ENCODE measurements around the gene SSU72.

The SSU72 gene

DNA sequence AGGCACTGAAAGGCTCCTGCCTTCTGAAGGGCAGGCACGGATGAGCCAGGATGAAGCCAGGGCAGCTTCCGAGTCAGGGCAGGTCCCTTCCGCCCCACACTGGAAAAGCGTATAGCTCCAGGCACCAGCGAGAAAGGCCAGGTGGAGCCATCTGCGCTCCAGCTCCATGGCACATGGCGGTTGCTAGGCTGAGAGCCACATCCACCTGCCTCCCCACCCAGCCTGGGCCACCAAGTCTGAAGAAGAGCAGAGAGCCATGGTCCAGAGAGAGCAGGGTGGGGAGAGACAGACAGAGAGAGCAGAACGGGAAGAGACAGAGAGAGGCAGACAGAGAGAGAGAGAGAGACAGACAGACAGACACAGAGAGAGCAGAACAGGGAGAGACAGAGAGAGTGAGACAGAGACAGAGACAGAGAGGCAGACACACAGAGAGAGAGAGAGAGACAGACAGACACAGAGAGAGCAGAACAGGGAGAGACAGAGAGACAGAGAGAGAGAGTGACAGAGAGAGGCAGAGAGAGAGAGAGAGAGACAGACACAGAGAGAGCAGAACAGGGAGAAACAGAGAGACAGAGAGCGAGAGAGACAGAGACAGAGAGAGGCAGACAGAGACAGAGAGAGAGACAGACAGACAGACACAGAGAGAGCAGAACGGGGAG is 20.1 kb upstream of the SSU72 start:
- Mint-ChIP-seq H3K36me3 (ENCODE audit: low read depth) (no peaks in the 10 kb centered on the region), H3K4me1 (ENCODE audit: low read depth) (peaks cover 5% of the 10 kb centered on the region), H3K9me3 (no peaks in the 10 kb centered on the region), H3K27ac (no peak overlapping the region), H3K4me3 (no peak overlapping the region), H3K27me3 (ENCODE audit: low read depth) (peaks cover 6% of the 10 kb centered on the region)

DNA sequence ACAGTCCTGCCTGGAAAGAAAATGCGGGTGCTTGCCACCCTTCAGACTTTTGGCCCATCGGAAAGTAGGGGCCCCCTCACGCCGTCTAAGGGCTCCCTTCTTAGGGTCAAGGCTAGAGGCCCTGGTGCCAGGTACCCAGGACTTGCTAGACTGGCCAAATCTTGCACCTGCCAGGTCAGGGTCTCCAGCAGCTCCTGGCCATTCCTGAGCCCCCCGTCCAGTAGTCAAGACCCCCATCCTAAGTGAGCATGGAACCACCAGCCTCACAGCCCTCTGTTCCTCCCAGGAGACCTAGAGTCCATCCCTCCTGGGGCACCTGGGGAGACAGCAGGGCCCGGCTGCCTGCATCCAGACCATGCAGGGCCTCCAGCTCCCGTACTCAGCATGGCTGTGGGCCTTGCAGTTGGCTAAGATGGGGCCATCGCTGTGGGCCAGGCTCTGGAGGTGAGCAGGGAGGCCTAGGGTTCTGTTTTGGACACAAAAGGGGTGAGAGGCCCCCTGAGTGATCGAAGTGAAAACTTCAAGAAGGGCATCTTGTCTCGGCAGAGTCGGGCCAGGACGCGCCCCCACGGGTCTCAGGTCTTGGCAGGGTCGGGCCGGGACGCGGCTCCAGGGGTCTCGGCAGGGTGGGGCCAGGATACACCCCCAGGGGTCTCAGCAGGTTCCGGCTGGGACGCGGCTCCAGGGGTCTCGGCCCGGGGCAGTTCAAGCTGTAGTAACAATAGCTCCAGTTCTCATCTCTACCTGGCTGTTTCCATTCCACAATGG is 19.4 kb upstream of the SSU72 start:
- Mint-ChIP-seq H3K27me3 (ENCODE audit: low read depth) (peaks cover 5% of the 10 kb centered on the region), H3K4me3 (no peak overlapping the region), H3K27ac (no peak overlapping the region), H3K9me3 (no peaks in the 10 kb centered on the region), H3K36me3 (ENCODE audit: low read depth) (no peaks in the 10 kb centered on the region), H3K4me1 (ENCODE audit: low read depth) (peaks cover 4% of the 10 kb centered on the region)

DNA sequence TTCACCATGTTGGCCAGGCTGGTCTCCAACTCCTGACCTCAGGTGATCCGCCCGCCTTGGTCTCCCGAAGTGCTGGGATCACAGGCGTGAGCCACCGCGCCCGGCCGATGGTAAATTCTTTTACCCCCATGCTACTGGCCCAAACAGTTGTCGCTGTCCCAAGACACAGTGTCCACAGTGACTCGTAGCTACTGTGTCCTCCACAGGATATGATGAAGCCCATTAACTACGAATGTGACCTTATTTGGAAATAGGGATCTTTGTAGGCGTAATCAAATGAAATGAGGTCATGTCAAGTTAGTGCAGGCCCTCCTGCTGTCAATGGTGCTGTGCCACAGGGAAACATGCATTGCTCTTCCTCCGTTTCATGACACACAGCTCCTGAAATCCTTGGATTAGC is 16.8 kb upstream of the SSU72 start:
- H3K36me3 Mint-ChIP-seq (ENCODE audit: low read depth), result no peaks in the 10 kb centered on the region
- no peak overlapping the region for H3K4me3 Mint-ChIP-seq
- H3K4me1 Mint-ChIP-seq (ENCODE audit: low read depth), result no peaks in the 10 kb centered on the region
- H3K27ac Mint-ChIP-seq, result no peak overlapping the region
- H3K9me3 Mint-ChIP-seq, result no peaks in the 10 kb centered on the region
- H3K27me3 Mint-ChIP-seq (ENCODE audit: low read depth), result no peaks in the 10 kb centered on the region

DNA sequence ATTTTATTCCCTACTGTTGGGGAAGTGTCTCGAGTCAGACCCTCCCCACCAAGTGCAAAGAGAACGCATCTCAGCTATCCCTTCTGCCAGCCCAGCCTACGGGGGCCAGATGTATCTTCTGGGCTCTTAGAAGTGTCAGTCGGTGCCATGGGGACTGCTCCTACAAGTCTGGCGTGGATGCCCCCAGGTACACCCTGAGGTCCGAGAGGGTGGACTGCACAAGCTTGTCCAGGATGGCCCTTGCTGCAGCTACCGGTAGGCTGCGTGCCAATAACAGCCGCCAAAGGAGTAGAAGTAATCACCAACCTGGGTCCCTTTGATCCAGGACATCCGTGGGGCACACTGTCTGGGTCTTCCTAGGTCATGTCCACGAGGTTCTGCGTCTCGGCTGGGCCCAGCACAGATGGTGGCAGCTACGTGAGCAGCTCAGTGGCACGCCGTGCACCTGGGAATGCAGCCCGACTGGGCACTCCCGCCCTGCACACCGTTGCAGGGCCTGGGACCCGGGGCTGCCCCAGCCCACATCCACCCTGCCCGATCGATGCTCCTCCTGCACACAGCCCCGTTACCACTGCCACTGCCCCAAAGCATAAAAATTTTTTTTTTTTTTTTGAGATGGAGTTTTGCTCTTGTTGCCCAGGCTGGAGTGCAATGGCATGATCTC is 8.8 kb upstream of the SSU72 start:
- Mint-ChIP-seq H3K27ac (no peak overlapping the region), H3K27me3 (ENCODE audit: low read depth) (peaks cover 21% of the 10 kb centered on the region), H3K4me3 (no peak overlapping the region), H3K4me1 (ENCODE audit: low read depth) (peaks cover 4% of the 10 kb centered on the region), H3K9me3 (no peaks in the 10 kb centered on the region), H3K36me3 (ENCODE audit: low read depth) (no peaks in the 10 kb centered on the region)

DNA sequence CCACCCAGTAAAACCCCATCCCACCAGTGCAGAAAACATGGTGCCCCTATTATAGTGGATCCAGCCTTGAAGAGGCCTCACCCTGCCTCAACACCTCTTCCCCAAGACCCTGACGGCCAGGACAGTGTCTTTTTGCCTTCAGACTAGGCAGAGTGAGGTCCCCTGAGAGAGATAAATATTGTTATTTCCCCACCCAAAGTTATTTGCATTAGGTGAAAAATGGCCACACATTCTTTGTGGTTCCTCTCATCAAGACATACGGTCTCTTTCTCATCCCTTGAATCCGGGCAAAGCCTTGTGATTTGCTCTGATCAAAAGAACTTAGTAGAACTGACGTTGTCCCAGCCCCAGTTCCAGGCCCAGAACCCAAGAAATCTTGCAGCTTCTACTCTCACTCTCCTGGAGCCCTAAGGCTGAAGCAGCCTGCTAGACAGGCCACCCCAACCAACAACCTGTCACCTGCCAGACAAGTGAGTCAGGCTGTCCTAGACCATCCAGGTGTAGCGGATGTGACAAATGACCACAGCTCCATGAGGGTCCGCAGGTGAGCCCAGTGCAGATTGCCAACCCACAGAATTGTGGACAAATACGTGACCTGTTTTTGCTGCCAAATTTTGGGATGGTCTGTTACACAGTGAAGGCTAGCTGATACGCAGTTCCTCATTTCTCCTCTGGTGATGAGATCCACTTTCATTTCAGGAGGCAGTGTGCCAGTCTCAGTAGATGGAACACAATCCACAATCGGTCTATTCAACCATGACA is 8.1 kb upstream of the SSU72 start:
- H3K4me1 Mint-ChIP-seq (ENCODE audit: low read depth), result peaks cover 4% of the 10 kb centered on the region
- peaks cover 21% of the 10 kb centered on the region for H3K27me3 Mint-ChIP-seq (ENCODE audit: low read depth)
- H3K27ac Mint-ChIP-seq, result no peak overlapping the region
- H3K36me3 Mint-ChIP-seq (ENCODE audit: low read depth), result no peaks in the 10 kb centered on the region
- H3K9me3 Mint-ChIP-seq, result no peaks in the 10 kb centered on the region
- no peak overlapping the region for H3K4me3 Mint-ChIP-seq

DNA sequence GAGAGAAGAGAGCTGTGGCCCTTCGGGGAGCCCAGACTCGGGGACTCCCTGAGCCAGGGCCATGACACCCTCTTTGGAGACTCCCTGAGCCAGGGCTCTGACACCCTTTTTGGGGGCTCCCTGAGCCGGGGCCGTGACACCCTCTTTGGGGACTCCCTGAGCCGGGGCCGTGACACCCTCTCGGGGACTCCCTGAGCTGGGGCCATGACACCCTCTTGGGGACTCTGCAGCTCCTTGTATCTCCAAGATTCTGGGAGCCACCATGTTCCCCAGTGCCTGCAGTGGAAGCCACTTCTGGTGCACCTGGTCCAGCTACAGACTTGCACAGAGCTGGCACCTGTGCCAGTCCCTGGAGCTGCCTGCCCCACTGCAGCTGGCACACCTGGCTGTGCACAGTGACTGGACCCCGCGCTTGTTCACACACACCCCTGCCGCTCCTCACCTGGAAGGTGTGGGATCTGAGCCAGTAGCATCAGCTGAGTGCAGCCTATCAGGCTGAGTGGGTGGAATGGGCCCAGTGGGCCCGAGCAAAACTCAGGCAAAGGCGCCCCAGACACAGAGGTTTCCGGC is 3.8 kb upstream of the SSU72 start:
- Mint-ChIP-seq H3K4me1 (ENCODE audit: low read depth) (peaks cover 11% of the 10 kb centered on the region), H3K27me3 (ENCODE audit: low read depth) (peaks cover 21% of the 10 kb centered on the region), H3K36me3 (ENCODE audit: low read depth) (peaks cover 4% of the 10 kb centered on the region), H3K9me3 (no peaks in the 10 kb centered on the region), H3K4me3 (no peak overlapping the region), H3K27ac (no peak overlapping the region)

DNA sequence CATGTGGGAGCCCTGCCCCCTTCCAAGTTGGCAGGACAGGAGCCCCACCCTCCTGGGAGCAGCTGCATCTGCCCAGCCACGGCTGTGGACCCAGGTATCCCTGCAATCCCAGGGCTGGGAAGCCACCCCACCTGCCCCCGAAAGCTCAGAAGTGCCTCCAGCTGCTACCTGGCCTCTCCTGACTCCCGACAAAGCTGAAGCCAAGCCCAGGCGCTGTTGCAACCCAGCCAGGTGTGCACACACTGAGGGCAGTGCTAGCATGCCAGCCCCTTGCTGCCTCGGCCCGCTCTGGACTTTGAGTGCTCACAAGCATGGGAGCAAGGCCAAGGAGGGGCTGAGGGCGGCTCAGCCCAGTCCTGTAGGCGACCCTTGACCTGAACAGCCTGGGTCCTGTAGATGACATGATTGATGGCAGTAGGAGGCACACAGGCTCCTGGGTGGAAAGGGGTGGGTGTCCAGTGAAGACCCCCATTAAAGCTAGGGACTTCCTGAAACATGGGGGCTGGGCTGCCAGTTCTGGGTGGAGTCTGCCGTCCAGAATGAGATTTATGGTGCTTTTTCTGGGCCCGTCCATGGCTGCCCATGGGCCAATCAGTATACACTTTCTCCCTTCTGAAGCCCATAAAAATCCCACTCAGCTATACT is 2.8 kb upstream of the SSU72 start:
- Mint-ChIP-seq H3K27ac (no peak overlapping the region), H3K9me3 (no peaks in the 10 kb centered on the region), H3K4me3 (no peak overlapping the region), H3K4me1 (ENCODE audit: low read depth) (peaks cover 15% of the 10 kb centered on the region), H3K27me3 (ENCODE audit: low read depth) (peaks cover 12% of the 10 kb centered on the region), H3K36me3 (ENCODE audit: low read depth) (peaks cover 8% of the 10 kb centered on the region)

DNA sequence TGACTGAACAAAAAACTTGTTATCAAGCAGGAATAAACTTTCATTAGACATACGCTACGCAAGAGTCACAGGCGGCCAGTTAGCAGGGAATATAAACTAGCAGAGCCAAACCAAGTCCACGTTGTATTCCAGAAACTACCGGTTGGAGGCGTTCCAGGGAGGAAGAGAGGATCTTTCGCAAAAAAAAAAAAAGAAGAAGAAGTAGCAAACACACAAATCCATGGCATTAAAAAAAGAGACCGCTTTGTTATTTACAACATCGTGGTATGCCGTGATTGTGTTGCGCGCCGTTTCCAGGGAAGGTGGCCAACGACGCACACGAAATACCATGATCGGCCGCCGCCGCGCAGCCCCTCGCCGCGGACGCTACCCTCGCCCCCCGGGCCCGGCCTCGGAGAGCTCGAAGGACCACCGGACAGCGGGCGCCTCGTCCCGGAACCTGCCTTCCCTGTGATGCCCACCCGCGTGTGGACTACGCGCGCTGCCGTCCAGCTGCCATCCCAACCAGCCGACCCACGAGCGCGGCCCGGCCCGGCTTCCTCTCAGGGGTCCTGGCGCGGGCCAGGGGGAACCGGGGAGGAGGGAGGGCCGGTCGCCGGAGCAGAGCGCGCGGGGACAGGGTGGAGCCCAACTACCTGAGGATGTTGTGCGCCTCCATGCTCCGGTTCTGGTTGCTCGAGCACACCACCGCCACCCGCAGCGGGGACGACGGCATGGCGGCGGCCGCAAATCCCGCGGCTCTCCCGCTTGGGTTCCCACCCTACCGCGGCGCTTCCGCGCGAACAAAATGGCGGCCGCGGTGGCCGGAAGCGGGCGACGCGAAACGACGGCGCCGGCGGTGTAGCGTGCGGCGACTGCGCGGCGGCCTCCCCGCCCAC is 581 bp downstream of the SSU72 start:
- no peaks in the 10 kb centered on the region for H3K27me3 Mint-ChIP-seq (ENCODE audit: low read depth)
- peaks cover 20% of the 10 kb centered on the region for H3K4me1 Mint-ChIP-seq (ENCODE audit: low read depth)
- no peaks in the 10 kb centered on the region for H3K9me3 Mint-ChIP-seq
- peaks cover 16% of the 10 kb centered on the region for H3K36me3 Mint-ChIP-seq (ENCODE audit: low read depth)
- peak overlapping the region; percentile 99 for H3K27ac Mint-ChIP-seq
- peak overlapping the region; percentile 100 for H3K4me3 Mint-ChIP-seq

DNA sequence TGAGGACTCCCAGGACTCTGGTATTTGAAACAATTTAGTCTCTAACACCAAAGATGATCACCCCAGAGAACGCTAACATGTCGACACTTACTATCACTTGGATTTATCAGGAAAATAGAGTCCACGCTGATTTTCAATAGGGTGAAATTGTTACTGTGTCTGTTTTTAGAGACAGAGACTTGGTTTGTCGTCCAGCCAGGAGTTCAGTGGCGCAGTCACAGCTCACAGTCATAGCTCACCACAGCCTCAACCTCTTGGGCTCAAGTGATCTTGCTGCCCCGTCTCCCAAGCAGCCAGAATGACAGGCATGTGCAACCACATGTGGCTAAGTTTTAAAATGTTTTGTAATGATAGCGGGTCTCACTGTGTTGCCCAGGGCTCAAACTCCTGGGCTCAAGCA is 5.3 kb downstream of the SSU72 start:
- H3K9me3 Mint-ChIP-seq, result no peaks in the 10 kb centered on the region
- H3K36me3 Mint-ChIP-seq (ENCODE audit: low read depth), result peaks cover 22% of the 10 kb centered on the region
- H3K27ac Mint-ChIP-seq, result no peak overlapping the region
- H3K27me3 Mint-ChIP-seq (ENCODE audit: low read depth), result no peaks in the 10 kb centered on the region
- no peak overlapping the region for H3K4me3 Mint-ChIP-seq
- peaks cover 13% of the 10 kb centered on the region for H3K4me1 Mint-ChIP-seq (ENCODE audit: low read depth)

DNA sequence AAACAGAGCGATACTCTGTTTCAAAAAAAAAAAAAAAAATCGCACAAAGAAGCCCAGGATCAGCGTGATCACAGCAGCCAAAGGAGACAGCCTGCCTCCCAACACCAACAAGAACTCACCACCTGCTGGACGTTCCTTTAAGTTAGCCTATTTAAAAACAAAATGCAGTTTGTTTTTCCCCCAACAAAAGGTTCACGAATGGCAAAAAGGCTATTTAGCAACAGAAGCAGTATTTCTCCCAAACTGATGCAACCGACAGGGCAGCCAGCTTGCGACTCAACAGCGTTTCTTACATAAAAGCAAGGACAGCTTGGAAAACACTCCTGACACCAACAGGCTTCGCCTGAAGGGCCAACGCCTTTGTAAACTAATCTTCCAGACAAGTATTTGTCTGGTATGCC is 6.8 kb downstream of the SSU72 start:
- H3K27me3 Mint-ChIP-seq (ENCODE audit: low read depth), result no peaks in the 10 kb centered on the region
- no peak overlapping the region for H3K4me3 Mint-ChIP-seq
- peaks cover 22% of the 10 kb centered on the region for H3K36me3 Mint-ChIP-seq (ENCODE audit: low read depth)
- H3K9me3 Mint-ChIP-seq, result no peaks in the 10 kb centered on the region
- peaks cover 6% of the 10 kb centered on the region for H3K4me1 Mint-ChIP-seq (ENCODE audit: low read depth)
- no peak overlapping the region for H3K27ac Mint-ChIP-seq

DNA sequence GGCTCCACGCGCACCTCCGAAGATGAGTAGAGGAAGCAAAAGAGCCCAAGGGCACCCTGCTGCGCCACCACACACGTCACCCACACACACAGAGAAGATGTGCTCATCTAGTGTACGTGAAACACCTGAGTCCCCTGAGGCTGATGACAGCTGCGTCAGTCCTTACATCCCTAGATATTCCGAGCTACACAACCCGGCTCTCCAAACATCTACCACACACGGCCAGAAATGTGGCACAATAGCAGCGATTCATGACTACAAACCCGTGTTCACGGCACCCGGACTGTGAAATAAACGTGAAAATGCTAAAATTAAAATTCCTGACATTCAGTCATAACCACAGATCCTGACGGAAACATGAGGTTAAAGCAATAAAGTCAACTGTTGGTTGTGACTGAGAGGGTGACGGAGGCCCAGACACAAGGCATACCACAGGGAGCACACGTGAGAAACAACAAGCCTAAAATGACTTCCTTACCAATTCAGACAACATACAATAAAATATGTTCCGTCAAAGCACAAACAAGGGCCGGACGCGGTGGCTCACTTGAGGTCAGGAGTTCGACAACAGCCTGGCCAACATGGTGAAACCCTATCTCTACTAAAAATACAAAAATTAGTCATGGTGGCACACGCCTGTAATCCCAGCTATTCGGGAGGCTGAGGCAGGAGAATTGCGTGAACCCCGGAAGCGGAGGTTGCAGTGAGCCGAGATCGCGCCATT is 7.3 kb downstream of the SSU72 start:
- peaks cover 6% of the 10 kb centered on the region for H3K4me1 Mint-ChIP-seq (ENCODE audit: low read depth)
- peaks cover 22% of the 10 kb centered on the region for H3K36me3 Mint-ChIP-seq (ENCODE audit: low read depth)
- H3K27ac Mint-ChIP-seq, result no peak overlapping the region
- H3K4me3 Mint-ChIP-seq, result no peak overlapping the region
- no peaks in the 10 kb centered on the region for H3K9me3 Mint-ChIP-seq
- H3K27me3 Mint-ChIP-seq (ENCODE audit: low read depth), result no peaks in the 10 kb centered on the region

DNA sequence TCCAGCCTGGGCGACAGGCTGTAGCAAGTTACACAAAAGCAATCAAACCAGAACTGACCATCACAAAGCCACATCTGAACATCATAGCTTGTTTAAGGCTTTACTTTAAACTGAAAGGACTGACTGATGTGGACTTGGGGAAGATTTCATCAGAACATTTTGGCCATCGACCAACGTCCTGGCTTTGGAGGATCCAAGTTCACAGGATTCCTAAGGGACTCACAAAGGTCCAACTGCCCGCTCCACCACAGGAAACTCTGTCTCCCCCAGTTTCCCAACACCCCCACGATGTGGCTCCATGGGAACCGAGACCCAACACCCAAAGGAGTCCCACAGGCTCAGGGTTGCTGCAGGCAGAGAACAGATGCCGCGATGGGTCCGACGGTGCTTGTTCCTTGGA is 9.3 kb downstream of the SSU72 start:
- no peaks in the 10 kb centered on the region for H3K27me3 Mint-ChIP-seq (ENCODE audit: low read depth)
- peaks cover 20% of the 10 kb centered on the region for H3K36me3 Mint-ChIP-seq (ENCODE audit: low read depth)
- H3K9me3 Mint-ChIP-seq, result no peaks in the 10 kb centered on the region
- no peak overlapping the region for H3K4me3 Mint-ChIP-seq
- H3K27ac Mint-ChIP-seq, result no peak overlapping the region
- H3K4me1 Mint-ChIP-seq (ENCODE audit: low read depth), result peaks cover 3% of the 10 kb centered on the region

DNA sequence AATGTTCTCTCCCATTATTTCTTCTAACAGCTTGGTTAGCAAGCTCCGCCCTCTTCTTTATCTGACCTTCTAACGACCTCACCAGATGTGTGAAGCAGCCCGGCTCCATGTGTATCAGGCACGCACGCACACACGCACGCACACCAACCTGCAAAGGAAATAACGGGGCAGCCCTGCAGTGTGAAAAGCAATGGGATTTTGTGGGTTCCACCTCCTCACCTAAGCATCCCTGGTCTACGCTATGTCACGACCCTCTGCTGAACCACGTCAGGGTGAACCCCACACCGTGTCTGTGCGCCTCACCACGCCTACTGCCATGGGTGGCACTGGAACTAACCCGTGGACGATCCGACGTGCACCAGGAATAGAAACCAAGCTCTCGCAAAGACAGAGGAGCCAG is 10.4 kb downstream of the SSU72 start:
- Mint-ChIP-seq H3K4me3 (no peak overlapping the region), H3K36me3 (ENCODE audit: low read depth) (peaks cover 18% of the 10 kb centered on the region), H3K9me3 (no peaks in the 10 kb centered on the region), H3K27ac (no peak overlapping the region), H3K4me1 (ENCODE audit: low read depth) (peaks cover 1% of the 10 kb centered on the region), H3K27me3 (ENCODE audit: low read depth) (no peaks in the 10 kb centered on the region)
